ENCODE measurements around the gene MBD5.

Gene MBD5

GRCh38 chr2:148484066-148484465, 463.2 kb downstream of the MBD5 start:
- DNase-seq: no peak

- DNase-seq: no peak
Measured at GRCh38 chr2:148486655-148487054, 465.8 kb downstream of the MBD5 start.

GRCh38 chr2:148487439-148487838, 466.5 kb downstream of the MBD5 start:
- no peak for DNase-seq

- DNase-seq: no peak
Measured at GRCh38 chr2:148490840-148491439, 470.0 kb downstream of the MBD5 start.

GRCh38 chr2:148493822-148494563, 473.1 kb downstream of the MBD5 start:
- DNase-seq: no peak

- no peak for DNase-seq
Measured at GRCh38 chr2:148495586-148495985, 474.7 kb downstream of the MBD5 start.

GRCh38 chr2:148501545-148501944, 480.7 kb downstream of the MBD5 start:
- DNase-seq: no peak

- no peak for DNase-seq
Measured at GRCh38 chr2:148503516-148503915, 482.6 kb downstream of the MBD5 start.

- DNase-seq: no peak
Measured at GRCh38 chr2:148507970-148508369, 487.1 kb downstream of the MBD5 start.

- DNase-seq: no peak
Measured at GRCh38 chr2:148508878-148509287, 488.0 kb downstream of the MBD5 start.

- peak; percentile 37 to 76 for DNase-seq
Measured at GRCh38 chr2:148509288-148509902, 488.5 kb downstream of the MBD5 start.

GRCh38 chr2:148511883-148512282, 491.0 kb downstream of the MBD5 start:
- DNase-seq: no peak

GRCh38 chr2:148512501-148512900, 491.6 kb downstream of the MBD5 start:
- no peak for DNase-seq

- DNase-seq: no peak
Measured at GRCh38 chr2:148513427-148513826, 492.5 kb downstream of the MBD5 start.

GRCh38 chr2:148515120-148515519, 494.2 kb downstream of the MBD5 start:
- no peak for DNase-seq

- DNase-seq: no peak
Measured at GRCh38 chr2:148515976-148516375, 495.1 kb downstream of the MBD5 start.

GRCh38 chr2:148517296-148517695, 496.4 kb downstream of the MBD5 start:
- no peak for DNase-seq

GRCh38 chr2:148517822-148518221, 496.9 kb downstream of the MBD5 start:
- DNase-seq: no peak

- no peak for DNase-seq
Measured at GRCh38 chr2:148519013-148519412, 498.1 kb downstream of the MBD5 start.

GRCh38 chr2:148521181-148521580, 500.3 kb downstream of the MBD5 start:
- DNase-seq: no peak

- DNase-seq: no peak
Measured at GRCh38 chr2:148523315-148523714, 502.4 kb downstream of the MBD5 start.

GRCh38 chr2:148524519-148524919, 503.6 kb downstream of the MBD5 start:
- DNase-seq: no peak

GRCh38 chr2:148525130-148525529, 504.2 kb downstream of the MBD5 start:
- no peak for DNase-seq
